GM19395 (cell line): ENCODE results near the gene RAB11FIP3.

Experiments used
- ATAC-seq: cut with Tn5 transposase; IDR thresholded peaks from one replicate; pipeline ENCODE4 v1.9.1; 2021; ENCODE audit warnings: mild to moderate bottlenecking, moderate library complexity; ENCODE audit not compliant: unreplicated experiment

The RAB11FIP3 gene

GRCh38 chr16:389352-389751 is 36.1 kb upstream of the RAB11FIP3 start:
- no peak for ATAC-seq

- no peak for ATAC-seq
These were observed 33.5 kb upstream of the RAB11FIP3 start for GRCh38 chr16:391885-392335.

- ATAC-seq = no peak
These were observed 32.9 kb upstream of the RAB11FIP3 start for GRCh38 chr16:392450-393030.

- ATAC-seq = no peak
These were observed 29.2 kb upstream of the RAB11FIP3 start for GRCh38 chr16:396199-396598.

- no peak for ATAC-seq
These were observed 28.8 kb upstream of the RAB11FIP3 start for GRCh38 chr16:396605-397004.

GRCh38 chr16:397135-397661 is 28.3 kb upstream of the RAB11FIP3 start, which contains the start of gene NME4:
NME4 (plus strand) TSS chr16:397199; CDS start chr16:397223, 24 bp downstream.
- no peak for ATAC-seq

GRCh38 chr16:397736-398332 is 27.6 kb upstream of the RAB11FIP3 start:
- no peak for ATAC-seq

GRCh38 chr16:398561-399339 is 26.7 kb upstream of the RAB11FIP3 start:
- ATAC-seq = no peak

- no peak for ATAC-seq
These were observed 26.0 kb upstream of the RAB11FIP3 start for GRCh38 chr16:399340-400019.

- no peak for ATAC-seq
These were observed 25.3 kb upstream of the RAB11FIP3 start for GRCh38 chr16:400061-400591.

GRCh38 chr16:401468-402348 is 23.7 kb upstream of the RAB11FIP3 start, which contains the start of gene DECR2:
DECR2 (plus strand) TSS chr16:401885; CDS start chr16:401964, 79 bp downstream.
- peak; percentile 55 for ATAC-seq

GRCh38 chr16:404971-405486 is 20.4 kb upstream of the RAB11FIP3 start:
- ATAC-seq = no peak

GRCh38 chr16:405548-406506 is 19.6 kb upstream of the RAB11FIP3 start:
- no peak for ATAC-seq

- ATAC-seq = no peak
These were observed 18.2 kb upstream of the RAB11FIP3 start for GRCh38 chr16:407253-407652.

GRCh38 chr16:410516-411178 is 14.8 kb upstream of the RAB11FIP3 start:
- no peak for ATAC-seq

- no peak for ATAC-seq
These were observed 13.7 kb upstream of the RAB11FIP3 start for GRCh38 chr16:411576-412265.
